PC-9 (cell line): ENCODE data around the gene CDC42BPA. TPM values are rescaled to one million over a fixed set of nuclear protein-coding genes. Genes with fewer than 3 reads are reported as not detected.

ENCODE experiments used
- BruUV-seq: library from RNA; stranded (reverse); fragments of 400-500 nt; replicated peaks from 2 replicates; lab custom pipeline; 2021; lab: Mats Ljungman, UMichigan
- CTCF ChIA-PET: fragments of 300-600 bp; sonication (Branson Sonifier 250); formaldehyde crosslinking; loops from one replicate; lab custom pipeline; 2022; ENCODE audit warnings: antibody characterized with exemption; lab: Charles Lee
- POLR2A ChIA-PET: fragments of 300-600 bp; sonication (Branson Sonifier 250); formaldehyde crosslinking; loops from one replicate; lab custom pipeline; 2022; ENCODE audit warnings: antibody characterized with exemption; ENCODE audit not compliant: unreplicated experiment; lab: Charles Lee
- DNase-seq, 2 experiments: peaks; one replicate each; pipeline versions ENCODE4 v3.0.0 to v3.0.0-alpha.2; 2015 to 2022; ENCODE audit warnings: mixed read lengths in 1 of 2
- H2AFZ ChIP-seq: fragments of 200-600 bp; sonication (generic); 2 replicates; pipeline ENCODE4 v1.8.1; 2017; ENCODE audit warnings: antibody characterized with exemption
- H3F3A ChIP-seq: fragments of 200-600 bp; sonication (generic); 2 replicates; pipeline ENCODE4 v1.8.1; 2017; ENCODE audit warnings: antibody characterized with exemption, mild to moderate bottlenecking, low read depth; ENCODE audit not compliant: insufficient read depth
- H3K27ac ChIP-seq: fragments of 200-600 bp; sonication (generic); 2 replicates; pipeline ENCODE4 v1.6.1; 2016; ENCODE audit warnings: mixed run types
- H3K27me3 ChIP-seq: fragments of 200-600 bp; sonication (generic); 2 replicates; pipeline ENCODE4 v1.6.1; 2016; ENCODE audit warnings: low read depth, mixed run types; ENCODE audit not compliant: insufficient read depth
- H3K36me3 ChIP-seq: fragments of 200-600 bp; sonication (generic); 2 replicates; pipeline ENCODE4 v1.6.1; 2016; ENCODE audit warnings: low read depth, mixed run types
- H3K4me1 ChIP-seq: fragments of 200-600 bp; sonication (generic); replicated peaks from 2 replicates; pipeline ENCODE4 v1.6.1; 2016; ENCODE audit warnings: mixed run types; ENCODE audit not compliant: insufficient read depth
- H3K4me2 ChIP-seq: fragments of 200-600 bp; sonication (generic); 2 replicates; pipeline ENCODE4 v1.6.1; 2017; ENCODE audit warnings: mixed run types
- H3K4me3 ChIP-seq: fragments of 200-600 bp; sonication (generic); 2 replicates; pipeline ENCODE4 v1.6.1; 2016; ENCODE audit warnings: mixed run types
- H3K79me2 ChIP-seq: fragments of 200-600 bp; sonication (generic); 2 replicates; pipeline ENCODE4 v1.6.1; 2017; ENCODE audit warnings: low read depth, mixed run types
- H3K9me2 ChIP-seq: fragments of 200-600 bp; sonication (generic); 2 replicates; pipeline ENCODE4 v1.8.1; 2017; ENCODE audit warnings: mild to moderate bottlenecking; ENCODE audit not compliant: insufficient read depth
- H3K9me3 ChIP-seq: fragments of 200-600 bp; sonication (generic); 2 replicates; pipeline ENCODE4 v1.8.1; 2016; ENCODE audit warnings: low read depth; ENCODE audit not compliant: insufficient read depth
- H4K20me1 ChIP-seq: fragments of 200-600 bp; sonication (generic); 2 replicates; pipeline ENCODE4 v1.8.1; 2017; ENCODE audit not compliant: insufficient read depth
- EZH2 ChIP-seq: fragments of 200-600 bp; sonication (generic); IDR thresholded peaks from 2 replicates; pipeline ENCODE4 v1.8.0; 2017; ENCODE audit warnings: antibody characterized with exemption, low read depth
- intact Hi-C: fragments of 100-400 bp; cut with micrococcal nuclease; formaldehyde crosslinking; loops from one replicate; pipeline ENCODE4 v1.10.0; 2022; ENCODE audit not compliant: unreplicated experiment
- total RNA-seq: library from RNA; stranded (reverse); gene quantifications from 2 replicates; pipeline ENCODE4 v1.2.3, GENCODE V29; 2021
- TF ChIP-seq, protein P1 (sequence below): fragments of 200-600 bp; sonication (generic); conservative IDR thresholded peaks from 2 replicates; pipeline ENCODE4 v1.6.1; 2017; ENCODE audit warnings: mixed run types, antibody characterized with exemption, mild to moderate bottlenecking, moderate library complexity

Gene CDC42BPA
- total RNA-seq, 1 experiment from 2014 or later: 47.5 TPM

DNA sequence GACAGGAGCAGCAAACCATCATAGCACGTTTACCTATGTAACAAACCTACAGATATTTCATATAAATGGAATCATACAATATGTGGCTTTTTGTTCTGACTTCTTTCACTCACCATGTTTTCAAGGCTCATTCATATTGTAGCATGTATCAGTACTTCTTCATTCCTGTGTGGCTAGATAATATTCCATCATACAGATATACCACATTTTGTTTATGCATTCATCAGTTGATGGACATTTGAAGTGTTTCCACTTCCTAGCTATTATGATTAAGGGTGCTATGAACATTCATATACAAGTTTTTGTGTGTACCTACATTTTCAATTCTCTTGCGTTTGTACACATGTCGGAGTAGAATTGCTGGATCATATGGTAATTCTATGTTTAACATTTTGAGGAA is 90.1 kb downstream of the CDC42BPA start:
- peaks cover under 1% of the 10 kb centered on the region; the same call in 1 of the 2 replicates for H4K20me1 ChIP-seq
- H3F3A ChIP-seq: peaks cover 16% of the 10 kb centered on the region
- BruUV-seq: no TSS peak
- H3K79me2 ChIP-seq: peaks cover 15% of the 10 kb centered on the region; the same call in 1 of the 2 replicates
- no peak overlapping the region for H3K4me3 ChIP-seq
- POLR2A ChIA-PET: no interaction called here
- intact Hi-C loops: no loop called here
- H3K36me3 ChIP-seq: no peaks in the 10 kb centered on the region
- H3K4me1 ChIP-seq: peaks cover 19% of the 10 kb centered on the region
- no peak overlapping the region for H2AFZ ChIP-seq
- TF ChIP-seq, protein P1, sequence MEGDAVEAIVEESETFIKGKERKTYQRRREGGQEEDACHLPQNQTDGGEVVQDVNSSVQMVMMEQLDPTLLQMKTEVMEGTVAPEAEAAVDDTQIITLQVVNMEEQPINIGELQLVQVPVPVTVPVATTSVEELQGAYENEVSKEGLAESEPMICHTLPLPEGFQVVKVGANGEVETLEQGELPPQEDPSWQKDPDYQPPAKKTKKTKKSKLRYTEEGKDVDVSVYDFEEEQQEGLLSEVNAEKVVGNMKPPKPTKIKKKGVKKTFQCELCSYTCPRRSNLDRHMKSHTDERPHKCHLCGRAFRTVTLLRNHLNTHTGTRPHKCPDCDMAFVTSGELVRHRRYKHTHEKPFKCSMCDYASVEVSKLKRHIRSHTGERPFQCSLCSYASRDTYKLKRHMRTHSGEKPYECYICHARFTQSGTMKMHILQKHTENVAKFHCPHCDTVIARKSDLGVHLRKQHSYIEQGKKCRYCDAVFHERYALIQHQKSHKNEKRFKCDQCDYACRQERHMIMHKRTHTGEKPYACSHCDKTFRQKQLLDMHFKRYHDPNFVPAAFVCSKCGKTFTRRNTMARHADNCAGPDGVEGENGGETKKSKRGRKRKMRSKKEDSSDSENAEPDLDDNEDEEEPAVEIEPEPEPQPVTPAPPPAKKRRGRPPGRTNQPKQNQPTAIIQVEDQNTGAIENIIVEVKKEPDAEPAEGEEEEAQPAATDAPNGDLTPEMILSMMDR: no peak
- TF ChIP-seq EZH2: no peak
- CTCF ChIA-PET: no interaction called here
- no peak for DNase-seq
- no peaks in the 10 kb centered on the region for H3K27me3 ChIP-seq
- H3K4me2 ChIP-seq: no peak overlapping the region
- no peaks in the 10 kb centered on the region; the same call in 1 of the 2 replicates for H3K9me2 ChIP-seq
- peaks cover 5% of the 10 kb centered on the region; the same call in 1 of the 2 replicates for H3K9me3 ChIP-seq
- no peak overlapping the region for H3K27ac ChIP-seq

- intact Hi-C loops: no loop called here
- Histone ChIP-seq H3K4me1 (peaks cover 19% of the 10 kb centered on the region), H3K27ac (no peak overlapping the region), H3K9me3 (peaks cover 5% of the 10 kb centered on the region; the same call in 1 of the 2 replicates), H3K9me2 (no peaks in the 10 kb centered on the region; the same call in 1 of the 2 replicates), H2AFZ (no peak overlapping the region), H3K36me3 (no peaks in the 10 kb centered on the region), H4K20me1 (peaks cover 3% of the 10 kb centered on the region; the same call in 1 of the 2 replicates), H3K4me3 (no peak overlapping the region), H3K27me3 (no peaks in the 10 kb centered on the region), H3F3A (peaks cover 16% of the 10 kb centered on the region), H3K79me2 (peaks cover 19% of the 10 kb centered on the region; the same call in 1 of the 2 replicates), H3K4me2 (no peak overlapping the region)
- BruUV-seq: no TSS peak
- ChIA-PET POLR2A (no interaction called here), CTCF (no interaction called here)
- TF ChIP-seq, protein P1: no peak
- TF ChIP-seq EZH2: no peak
- DNase-seq: no peak
Observed at GRCh38 chr1:227227761-227228160, 90.5 kb downstream of the CDC42BPA start.

DNA sequence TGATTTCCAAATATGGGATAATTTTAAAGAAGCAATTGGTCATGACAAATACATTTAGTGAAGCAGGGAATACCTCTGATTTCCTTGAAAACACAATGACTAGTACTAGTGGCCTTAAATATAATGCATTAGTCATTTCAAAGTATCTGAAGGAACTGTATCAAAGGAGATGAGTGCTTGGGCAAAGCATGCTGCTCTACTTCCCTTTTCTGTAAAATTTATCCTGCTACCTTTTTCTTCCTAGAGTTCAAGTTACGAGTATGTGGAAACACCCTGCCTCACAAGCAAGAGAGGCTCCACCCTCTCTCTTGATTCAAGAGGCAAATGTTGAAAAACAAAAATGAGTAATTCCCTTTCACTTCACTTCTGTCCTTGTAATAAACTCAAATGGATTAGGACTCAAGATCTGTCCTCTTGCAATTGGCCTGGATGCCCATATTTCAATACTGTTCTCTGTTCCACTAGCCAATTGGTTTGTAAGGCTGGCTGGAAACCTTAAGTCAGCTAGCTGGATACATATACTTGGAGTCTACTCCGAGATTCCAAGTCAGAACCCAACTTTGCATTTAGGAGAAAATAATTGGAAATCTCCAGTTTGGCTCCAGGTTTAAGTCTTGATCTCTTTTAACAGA is 92.5 kb downstream of the CDC42BPA start:
- H3K27me3 ChIP-seq: no peaks in the 10 kb centered on the region
- ChIA-PET POLR2A (interaction anchor here (0.7 kb wide), 2 partner anchors 11 to 537 kb away, joined by 3 read pairs; no protein-coding TSS in a partner anchor), CTCF (no interaction called here)
- DNase-seq: peak; percentile 37 to 90
- no peaks in the 10 kb centered on the region; the same call in 1 of the 2 replicates for H3K9me2 ChIP-seq
- BruUV-seq: no TSS peak
- H3K4me3 ChIP-seq: no peak overlapping the region
- TF ChIP-seq EZH2: no peak
- TF ChIP-seq, protein P1: no peak
- peak overlapping the region; percentile 50 for H3K4me2 ChIP-seq
- no peak overlapping the region for H2AFZ ChIP-seq
- peaks cover 16% of the 10 kb centered on the region for H3F3A ChIP-seq
- H3K9me3 ChIP-seq: peaks cover 5% of the 10 kb centered on the region; the same call in 1 of the 2 replicates
- no peaks in the 10 kb centered on the region for H3K36me3 ChIP-seq
- intact Hi-C loops: no loop called here
- peaks cover 3% of the 10 kb centered on the region; the same call in 1 of the 2 replicates for H4K20me1 ChIP-seq
- H3K79me2 ChIP-seq: peaks cover 25% of the 10 kb centered on the region; the same call in 1 of the 2 replicates
- peak overlapping the region; percentile 84 for H3K27ac ChIP-seq
- H3K4me1 ChIP-seq: peaks cover 19% of the 10 kb centered on the region
